ENCODE measurements around the gene DNAH8.
"Not testable (repeated sequence)": the region's sequence is repeated elsewhere in the genome, so short reads cannot be mapped to it uniquely, and the experiment has no call there.

- TF ChIP-seq CTCF, POLR2AphosphoS5 (IDR thresholded peaks at IDR 0.05): not testable (repeated sequence)
Measured at GRCh38 chr6:38921540-38921939, 206.4 kb downstream of the DNAH8 start.

Measured in esophagus muscularis mucosa (tissue), 3 donors.